ENCODE measurements around the gene SH3RF3.

SH3RF3 gene

GRCh38 chr2:109284826-109285225 lies 155.8 kb downstream of the SH3RF3 start:
- ATAC-seq: peak; percentile 66
- TF ChIP-seq GLIS3 (CRISPR knock-in tag; IDR thresholded peaks at IDR 0.05) (no peak), ZNF565 (CRISPR knock-in tag; conservative IDR thresholded peaks at IDR 0.05; ENCODE audit: low read depth) (no peak), ZC3H10 (CRISPR knock-in tag; IDR thresholded peaks at IDR 0.05) (no peak), SNAI2 (CRISPR knock-in tag; IDR thresholded peaks at IDR 0.05) (no peak), CSRNP3 (CRISPR knock-in tag; IDR thresholded peaks at IDR 0.05) (no peak), ISL1 (CRISPR knock-in tag; IDR thresholded peaks at IDR 0.05) (no peak), TCF4 (CRISPR knock-in tag; IDR thresholded peaks at IDR 0.05; ENCODE audit: borderline replicate concordance) (peak; percentile 31; the same call in 1 of the 2 replicates), OSR1 (CRISPR knock-in tag; IDR thresholded peaks at IDR 0.05) (no peak)

GRCh38 chr2:109285244-109285651 lies 156.2 kb downstream of the SH3RF3 start:
- ATAC-seq: peak; percentile 9; the same call in 1 of the 3 replicates
- TF ChIP-seq RARB (CRISPR knock-in tag; IDR thresholded peaks at IDR 0.05) (no peak), TSHZ2 (CRISPR knock-in tag; IDR thresholded peaks at IDR 0.05) (no peak), CREB5 (CRISPR knock-in tag; IDR thresholded peaks at IDR 0.05; ENCODE audit: low read depth) (no peak), ISL1 (CRISPR knock-in tag; IDR thresholded peaks at IDR 0.05) (no peak), ZFP3 (CRISPR knock-in tag; IDR thresholded peaks at IDR 0.05) (no peak), ESRRG (CRISPR knock-in tag; IDR thresholded peaks at IDR 0.05) (no peak), PATZ1 (CRISPR knock-in tag; IDR thresholded peaks at IDR 0.05; ENCODE audit: borderline replicate concordance) (no peak), GLIS3 (CRISPR knock-in tag; IDR thresholded peaks at IDR 0.05) (no peak), TOX (CRISPR knock-in tag; IDR thresholded peaks at IDR 0.05; ENCODE audit: borderline replicate concordance) (no peak), POU6F1 (CRISPR knock-in tag; IDR thresholded peaks at IDR 0.05; ENCODE audit: borderline replicate concordance, low read depth) (no peak), CSRNP3 (CRISPR knock-in tag; IDR thresholded peaks at IDR 0.05) (no peak), ZNF8 (CRISPR knock-in tag; IDR thresholded peaks at IDR 0.05) (no peak), ZNF70 (CRISPR knock-in tag; IDR thresholded peaks at IDR 0.05) (no peak), BACH2 (CRISPR knock-in tag; IDR thresholded peaks at IDR 0.05; ENCODE audit: borderline replicate concordance) (no peak), ZC3H10 (CRISPR knock-in tag; IDR thresholded peaks at IDR 0.05) (no peak)

GRCh38 chr2:109287413-109287812 lies 158.4 kb downstream of the SH3RF3 start:
- TF ChIP-seq ZNF8 (CRISPR knock-in tag; IDR thresholded peaks at IDR 0.05) (no peak), TCF4 (CRISPR knock-in tag; IDR thresholded peaks at IDR 0.05; ENCODE audit: borderline replicate concordance) (no peak), ZNF70 (CRISPR knock-in tag; IDR thresholded peaks at IDR 0.05) (no peak), PATZ1 (CRISPR knock-in tag; IDR thresholded peaks at IDR 0.05; ENCODE audit: borderline replicate concordance) (no peak), ZFP30 (CRISPR knock-in tag; IDR thresholded peaks at IDR 0.05) (no peak), ZFP3 (CRISPR knock-in tag; IDR thresholded peaks at IDR 0.05) (no peak), RARB (CRISPR knock-in tag; IDR thresholded peaks at IDR 0.05) (no peak), CREB5 (CRISPR knock-in tag; IDR thresholded peaks at IDR 0.05; ENCODE audit: low read depth) (no peak)
- no peak for ATAC-seq

All from SK-N-SH treated with all-trans-retinoic acid at 6 μM for 48 hours (cell line).